M059J (cell line): Measurements from ENCODE around the gene ZC3H13. TPM values are rescaled to one million over a fixed set of nuclear protein-coding genes. Genes with fewer than 3 reads are reported as not detected.

Experiments
- DNase-seq: peaks from one replicate; pipeline ENCODE4 v3.0.0-alpha.2; 2012; ENCODE audit warnings: low read depth
- total RNA-seq: library from RNA; depleted of rRNA; stranded (reverse); fragments of >200 nt; shearing (Covaris generic); gene quantifications from 2 replicates; pipeline ENCODE4 v1.2.3, GENCODE V29; 2014

Gene ZC3H13
- total RNA-seq, 1 experiment from 2014 or later, result 8.0 TPM

GRCh38 chr13:45943965-45944364 lies 108.6 kb downstream of the ZC3H13 start:
- DNase-seq, result no peak

- no peak for DNase-seq
Measured at GRCh38 chr13:45943120-45943519, 109.4 kb downstream of the ZC3H13 start.

GRCh38 chr13:45941261-45941660 lies 111.3 kb downstream of the ZC3H13 start:
- DNase-seq, result peak; percentile 5

GRCh38 chr13:45940061-45940460 lies 112.5 kb downstream of the ZC3H13 start:
- DNase-seq, result no peak

GRCh38 chr13:45936621-45937020 lies 115.9 kb downstream of the ZC3H13 start:
- DNase-seq, result no peak

- DNase-seq, result no peak
Measured at GRCh38 chr13:45934283-45934682, 118.3 kb downstream of the ZC3H13 start.

GRCh38 chr13:45933203-45933908 lies 119.2 kb downstream of the ZC3H13 start:
- no peak for DNase-seq

- no peak for DNase-seq
Measured at GRCh38 chr13:45932676-45933075, 119.9 kb downstream of the ZC3H13 start.

GRCh38 chr13:45932172-45932571 lies 120.4 kb downstream of the ZC3H13 start:
- DNase-seq, result no peak

- no peak for DNase-seq
Measured at GRCh38 chr13:45931211-45931610, 121.3 kb downstream of the ZC3H13 start.

- no peak for DNase-seq
Measured at GRCh38 chr13:45930177-45930576, 122.4 kb downstream of the ZC3H13 start.

GRCh38 chr13:45928843-45929242 lies 123.7 kb downstream of the ZC3H13 start:
- DNase-seq, result peak; percentile 21

GRCh38 chr13:45928176-45928575 lies 124.4 kb downstream of the ZC3H13 start:
- DNase-seq, result no peak

GRCh38 chr13:45926741-45927140 lies 125.8 kb downstream of the ZC3H13 start:
- DNase-seq, result no peak

GRCh38 chr13:45925151-45925550 lies 127.4 kb downstream of the ZC3H13 start:
- DNase-seq, result no peak

GRCh38 chr13:45921162-45921736 lies 131.3 kb downstream of the ZC3H13 start:
- DNase-seq, result no peak

GRCh38 chr13:45918597-45918996 lies 133.9 kb downstream of the ZC3H13 start:
- no peak for DNase-seq

- no peak for DNase-seq
Measured at GRCh38 chr13:45917019-45917418, 135.5 kb downstream of the ZC3H13 start.

- no peak for DNase-seq
Measured at GRCh38 chr13:45915686-45916439, 136.7 kb downstream of the ZC3H13 start.

GRCh38 chr13:45909673-45910072 lies 142.9 kb downstream of the ZC3H13 start:
- no peak for DNase-seq

GRCh38 chr13:45909089-45909488 lies 143.5 kb downstream of the ZC3H13 start:
- no peak for DNase-seq

- DNase-seq, result no peak
Measured at GRCh38 chr13:45907503-45907902, 145.0 kb downstream of the ZC3H13 start.
